ENCODE measurements around the gene MON1B. TPM values are rescaled to one million over a fixed set of nuclear protein-coding genes. Genes with fewer than 3 reads are reported as not detected.

Gene MON1B
- 18.2 and 21.9 TPM in 2 replicates for total RNA-seq

GRCh38 chr16:77190478-77191258 is at the start of gene MON1B:
Gene MON1B, plus strand, starts transcription at chr16:77191190. Its CDS starts 296 bp downstream, at chr16:77191486.

GRCh38 chr16:77199211-77199610 is 8.2 kb downstream of the MON1B start, which contains the start of gene SYCE1L:
Gene SYCE1L, plus strand, starts transcription at chr16:77199408. Its CDS starts 44 bp downstream, at chr16:77199452.

Other genes with a start within 250 kb of the MON1B start
- gene SYCE1L, start 8.2 kb downstream of the MON1B start, total RNA-seq, result 8.2 TPM in 1 of 2 replicates, not detected in the other
- gene ADAMTS18, start 243.8 kb downstream of the MON1B start, total RNA-seq, result 0.82 and 1.9 TPM in 2 replicates

Data from pericardium fibroblast (primary cell).